HG03460 (cell line): ENCODE results near the gene GRHL3.

Source experiments
- ATAC-seq: cut with Tn5 transposase; IDR thresholded peaks from one replicate; pipeline ENCODE4 v1.9.1; 2021; ENCODE audit not compliant: unreplicated experiment

Gene GRHL3

DNA sequence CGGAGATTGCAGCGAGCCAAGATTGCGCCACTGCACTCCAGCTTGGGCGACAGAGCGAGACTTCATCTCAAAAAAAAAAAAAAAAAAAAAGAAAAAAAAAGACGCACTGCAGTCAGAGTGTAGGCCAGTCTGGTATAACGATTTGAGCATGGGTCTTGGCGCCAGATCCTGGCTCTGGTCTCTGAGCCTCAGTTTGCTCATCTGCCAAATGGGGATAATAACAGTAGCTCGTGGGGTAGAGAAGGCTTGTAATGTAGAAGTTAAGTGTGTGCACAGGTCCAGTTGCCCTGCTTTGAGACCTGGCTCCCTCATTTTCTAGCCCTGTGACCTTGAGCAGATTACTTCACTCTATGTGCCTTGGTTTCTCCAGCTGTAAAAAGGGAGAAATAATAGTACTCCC, 26.3 kb upstream of the GRHL3 start:
- ATAC-seq: no peak

DNA sequence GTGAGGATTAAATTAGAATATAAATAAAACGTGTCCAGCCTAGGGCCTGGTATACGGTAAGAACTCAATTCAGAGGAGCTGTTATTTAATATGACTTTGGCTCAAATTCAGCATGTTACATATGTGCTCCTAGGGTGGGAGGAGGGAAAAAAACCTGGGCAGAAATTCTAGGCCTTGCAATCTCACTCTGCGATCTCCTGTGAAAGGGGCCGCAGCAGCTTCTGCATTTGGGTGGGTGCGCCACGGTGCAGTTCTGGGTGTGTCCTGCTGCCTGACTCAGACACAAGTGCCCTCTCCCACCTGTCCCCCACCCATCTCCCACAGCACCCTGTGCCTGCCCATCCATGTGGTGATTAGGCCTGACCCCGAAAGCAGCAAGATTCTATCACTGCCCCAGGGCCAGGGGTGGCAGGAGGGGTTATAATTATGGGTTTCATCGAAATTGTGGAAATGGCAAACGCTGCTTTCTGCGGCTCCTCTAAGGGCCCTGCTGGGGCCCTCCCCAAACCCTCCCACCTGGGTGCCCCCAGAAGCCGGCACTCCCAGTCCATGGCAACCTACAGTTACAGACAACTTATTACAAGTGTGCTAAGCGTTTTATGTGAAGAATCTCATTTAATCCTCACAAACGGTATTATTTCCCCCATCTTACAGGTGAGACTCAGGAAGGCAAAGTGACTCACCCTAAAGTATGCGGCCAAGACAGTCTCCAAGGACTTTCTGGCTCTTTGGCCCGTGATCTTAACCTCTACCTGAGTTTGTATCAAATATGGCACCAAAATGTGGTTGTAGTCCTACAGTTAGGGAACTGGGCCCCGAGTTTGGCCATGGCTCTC, 25.5 kb upstream of the GRHL3 start:
- no peak for ATAC-seq

DNA sequence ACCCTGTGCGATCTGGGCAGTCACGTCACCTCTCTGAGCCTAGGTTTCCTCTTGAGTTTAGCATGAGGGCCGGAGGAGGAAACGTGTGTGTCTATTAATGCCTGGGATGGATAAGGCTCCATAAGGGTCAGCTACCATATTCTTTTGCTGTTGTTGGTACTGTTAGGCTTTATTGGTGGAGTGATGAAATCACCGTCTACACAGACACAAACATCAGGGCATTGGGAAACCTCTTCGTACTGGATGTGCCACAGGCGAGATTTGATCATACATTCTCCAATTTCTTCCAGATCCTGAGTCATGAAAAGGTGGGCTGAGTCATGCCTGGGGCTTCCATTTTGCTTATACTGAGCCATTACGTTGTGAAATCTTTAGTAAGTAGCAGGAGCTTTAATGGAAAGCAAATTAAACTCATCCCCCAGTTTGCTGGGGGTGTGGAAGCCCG, 24.9 kb upstream of the GRHL3 start:
- ATAC-seq: no peak

DNA sequence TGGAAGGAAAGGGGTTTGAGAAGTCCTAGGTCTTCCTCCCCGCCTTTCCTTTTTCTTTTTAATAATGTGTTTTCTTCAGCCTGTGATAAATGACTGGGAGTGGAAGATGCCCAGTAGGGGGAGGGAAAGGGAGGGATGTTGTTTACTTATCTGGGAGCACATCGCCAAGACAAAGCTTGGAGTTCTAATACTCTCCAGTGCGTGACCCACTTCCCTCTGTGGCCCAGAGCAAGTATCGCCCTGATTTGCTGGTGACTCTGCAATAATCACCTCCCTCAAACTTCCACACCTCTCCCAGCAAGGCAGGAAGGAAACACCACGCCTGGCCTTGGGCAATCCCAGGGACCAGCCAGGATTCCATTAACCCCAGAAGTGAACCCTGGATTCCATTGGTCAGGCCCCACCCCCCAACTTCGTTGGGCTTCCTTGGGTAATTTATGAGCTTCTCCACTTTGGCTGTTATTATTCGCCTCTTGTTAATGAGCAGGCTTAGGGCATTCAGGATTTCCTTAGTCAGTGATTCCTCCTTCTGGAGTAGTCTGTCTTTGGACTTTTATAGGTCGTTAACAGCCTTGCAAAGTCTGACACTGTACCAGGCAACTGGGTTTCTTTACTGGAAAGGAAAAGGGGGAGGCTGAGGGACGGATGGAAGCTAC, 24.3 kb upstream of the GRHL3 start:
- no peak for ATAC-seq

DNA sequence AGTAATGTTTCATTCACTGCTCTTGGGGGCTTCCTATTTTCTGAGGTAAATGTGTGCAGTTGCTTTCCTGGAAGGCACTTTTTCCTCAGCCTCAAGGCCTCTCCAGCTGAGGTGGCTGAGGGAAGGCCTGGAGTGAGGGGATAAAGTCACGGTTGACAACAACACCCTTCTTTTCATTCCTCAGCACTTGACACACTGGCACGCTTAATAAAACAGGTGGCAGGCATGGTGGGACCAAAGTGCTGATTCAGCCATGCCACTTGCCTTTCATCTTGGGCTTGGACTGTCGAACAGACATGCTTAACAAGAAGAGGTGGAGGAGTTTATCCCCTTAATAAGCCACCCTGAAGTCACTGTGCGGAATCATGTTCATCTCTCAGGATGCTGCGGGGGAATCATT, 23.6 kb upstream of the GRHL3 start:
- no peak for ATAC-seq

DNA sequence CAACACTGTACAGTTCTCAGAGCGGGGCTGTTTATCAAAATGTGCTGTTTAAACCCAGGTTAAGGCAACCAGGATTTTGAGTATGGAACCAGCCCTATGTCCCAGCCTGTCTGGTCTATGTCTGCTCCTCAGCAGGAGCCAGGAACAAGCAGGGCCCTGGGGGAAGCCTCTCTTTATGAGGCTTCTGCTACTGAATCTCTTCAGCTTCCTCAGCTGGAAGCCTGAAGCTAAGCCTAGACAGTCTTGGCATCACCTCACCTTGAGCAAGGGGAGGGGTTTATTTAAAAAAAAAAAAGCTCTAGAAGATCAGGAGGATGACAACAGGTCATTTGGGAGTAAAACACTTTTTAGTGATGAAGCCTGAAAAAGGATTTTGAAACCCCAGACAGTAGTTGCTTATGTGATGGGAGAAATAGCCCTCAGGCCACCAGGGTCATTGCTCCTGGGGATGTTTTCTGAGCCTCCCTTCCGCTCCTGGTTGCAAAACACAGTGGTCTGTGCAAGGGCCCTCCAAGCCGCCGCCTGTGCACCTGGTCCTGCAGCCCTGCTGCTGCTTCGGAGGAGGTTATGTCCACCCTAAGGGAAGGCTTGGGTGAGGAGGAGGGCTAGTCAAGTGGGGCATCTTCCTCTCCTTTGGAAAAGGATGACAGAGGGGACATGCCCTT, 21.8 kb upstream of the GRHL3 start:
- ATAC-seq: no peak

DNA sequence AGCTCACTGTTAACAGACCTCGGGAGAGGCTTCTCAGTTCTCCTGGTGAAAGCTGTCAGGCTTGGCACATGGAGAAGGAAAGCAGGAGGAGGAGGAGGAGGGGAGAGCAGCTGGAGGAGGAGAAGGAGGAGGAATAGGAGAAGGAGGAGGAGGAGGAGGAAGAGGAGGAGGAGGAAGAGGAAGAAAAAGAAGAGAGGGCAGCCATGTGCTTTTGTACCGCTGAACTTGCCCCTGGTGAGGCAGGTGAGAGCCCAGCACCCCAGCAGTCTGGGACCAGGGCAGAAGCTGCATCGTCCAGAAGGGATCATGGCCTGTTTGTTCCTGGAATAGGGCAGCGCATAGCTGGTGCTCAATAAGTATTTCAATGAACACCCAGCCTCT, 21.3 kb upstream of the GRHL3 start:
- no peak for ATAC-seq

DNA sequence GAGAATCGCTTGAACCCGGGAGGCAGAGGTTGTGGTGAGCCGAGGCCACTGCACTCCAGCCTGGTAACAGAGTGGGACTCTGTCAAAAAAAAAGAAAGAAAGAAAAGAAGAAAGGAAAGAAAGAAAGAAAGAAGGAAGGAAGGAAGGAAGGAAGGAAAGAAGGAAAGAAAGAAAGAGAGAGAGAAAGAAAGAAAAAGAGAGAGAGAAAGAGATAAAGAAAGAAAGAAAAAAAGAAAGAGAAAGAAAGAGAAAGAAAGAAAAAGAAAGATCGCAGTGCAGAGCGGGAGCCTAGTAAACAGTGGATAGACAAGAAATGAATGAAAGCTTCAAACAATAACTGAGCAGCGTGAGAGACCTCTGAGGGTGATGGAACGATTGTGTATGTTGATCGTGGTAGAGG, 20.6 kb upstream of the GRHL3 start:
- no peak for ATAC-seq

DNA sequence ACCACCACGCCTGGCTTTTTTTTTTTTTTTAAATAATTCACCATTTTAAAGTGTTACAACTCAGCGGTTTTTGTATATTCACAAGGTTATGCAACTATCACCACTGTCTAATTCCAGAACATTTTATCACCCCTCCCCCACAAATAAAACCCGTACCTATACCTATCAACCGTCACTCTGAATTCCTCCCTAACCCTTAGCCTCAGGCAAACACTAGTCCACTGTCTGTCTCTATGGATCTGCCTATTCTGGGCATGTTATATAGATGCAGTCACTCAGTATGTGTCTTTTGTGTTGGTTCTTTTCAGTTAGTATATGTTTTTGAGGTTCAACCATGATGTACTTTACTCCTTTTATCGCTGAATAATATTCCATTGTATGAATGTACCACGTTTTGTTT, 19.3 kb upstream of the GRHL3 start:
- no peak for ATAC-seq

DNA sequence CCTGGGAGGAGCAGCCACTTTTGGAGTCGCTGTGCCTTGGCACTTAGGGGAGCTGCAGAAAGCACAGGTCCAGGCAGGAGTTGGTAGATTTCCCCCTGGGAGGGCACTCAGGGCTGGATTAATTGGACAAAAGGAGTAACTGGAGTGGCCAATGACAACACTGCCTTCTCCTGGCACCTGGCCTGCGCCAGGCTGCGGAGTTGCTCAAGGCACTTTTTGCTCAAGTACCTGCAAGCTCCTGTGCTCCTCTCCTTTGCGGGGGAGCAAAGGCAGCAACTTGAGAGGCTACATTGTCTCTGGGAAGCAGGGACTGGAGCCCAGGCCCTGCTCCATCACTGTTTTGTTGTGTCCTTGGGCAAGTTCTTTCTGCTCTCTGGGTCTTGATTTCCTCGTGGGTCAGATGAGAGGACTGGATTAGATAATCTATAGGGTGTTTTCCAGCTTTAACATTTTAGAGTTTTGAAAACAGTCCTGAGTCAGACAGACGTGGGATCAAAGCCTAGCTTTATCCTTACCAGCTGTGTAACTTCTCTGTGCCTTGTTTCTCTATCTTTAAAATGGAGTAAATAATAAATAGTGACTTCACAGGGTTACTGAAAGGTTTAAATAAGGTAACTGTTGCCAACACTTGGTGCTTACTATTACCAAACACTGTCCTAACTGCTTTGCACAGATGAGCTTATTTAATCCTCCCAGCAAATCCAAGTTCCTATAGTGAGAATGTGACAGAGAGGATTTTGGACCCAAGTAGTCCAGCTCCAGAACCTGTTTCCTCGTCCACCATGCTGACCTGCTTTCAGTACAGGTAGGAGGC, 18.0 kb upstream of the GRHL3 start:
- no peak for ATAC-seq

DNA sequence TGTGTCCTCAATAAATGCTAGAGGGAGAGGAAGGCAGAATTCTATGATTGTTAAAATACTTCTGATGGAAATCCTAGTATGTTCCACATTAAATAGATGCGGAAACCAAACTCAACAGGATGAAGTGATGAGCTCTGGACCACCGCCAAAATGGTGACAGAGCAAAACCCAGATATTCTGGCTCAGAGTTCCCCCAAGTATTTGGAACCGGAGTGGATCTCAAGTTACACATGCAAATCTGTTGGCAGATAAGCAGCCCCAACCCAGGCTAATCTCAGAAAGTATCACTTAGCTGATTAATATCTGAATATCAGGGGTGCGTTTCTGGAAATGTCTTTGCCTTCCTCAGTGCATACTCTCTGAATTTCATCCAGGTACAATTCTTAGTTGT, 17.4 kb upstream of the GRHL3 start:
- no peak for ATAC-seq

DNA sequence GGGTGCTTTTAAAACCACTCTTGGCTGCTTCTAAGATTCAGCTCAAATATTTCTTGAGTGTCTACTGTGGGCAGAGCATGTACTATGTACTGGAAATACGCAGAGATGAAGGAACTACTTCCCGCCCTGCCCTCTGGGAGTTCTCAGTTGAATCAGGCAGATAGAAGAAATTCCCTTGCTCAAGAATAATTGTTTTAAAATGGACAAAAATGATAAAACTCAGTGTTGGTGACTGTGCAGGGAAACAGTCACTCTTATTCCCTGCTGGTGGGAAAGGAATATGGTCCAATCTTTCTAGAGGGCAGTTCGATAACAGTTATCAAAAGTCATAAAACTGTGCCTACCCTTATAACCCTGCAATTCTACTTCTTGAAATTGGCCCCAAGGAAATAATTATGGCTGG, 16.9 kb upstream of the GRHL3 start:
- ATAC-seq: no peak

DNA sequence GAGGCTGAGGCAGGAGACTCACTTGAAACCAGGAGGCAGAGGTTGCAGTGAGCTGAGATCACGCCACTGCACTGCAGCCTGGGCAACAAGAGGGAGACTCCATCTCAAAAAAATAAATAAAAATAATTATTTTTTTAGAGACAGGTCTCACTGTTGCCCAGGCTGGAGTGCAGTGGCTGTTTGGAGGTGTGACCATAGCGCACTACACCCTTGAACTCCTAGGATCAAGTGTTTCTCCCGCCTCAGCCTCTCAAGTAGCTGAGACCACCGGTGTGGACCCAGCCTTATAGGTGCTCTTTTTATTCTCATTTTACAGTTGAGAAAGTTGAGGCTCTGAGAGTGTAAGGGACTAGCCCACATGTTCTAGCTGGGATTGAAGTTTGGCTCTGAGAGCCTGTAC, 15.6 kb upstream of the GRHL3 start:
- ATAC-seq: no peak

DNA sequence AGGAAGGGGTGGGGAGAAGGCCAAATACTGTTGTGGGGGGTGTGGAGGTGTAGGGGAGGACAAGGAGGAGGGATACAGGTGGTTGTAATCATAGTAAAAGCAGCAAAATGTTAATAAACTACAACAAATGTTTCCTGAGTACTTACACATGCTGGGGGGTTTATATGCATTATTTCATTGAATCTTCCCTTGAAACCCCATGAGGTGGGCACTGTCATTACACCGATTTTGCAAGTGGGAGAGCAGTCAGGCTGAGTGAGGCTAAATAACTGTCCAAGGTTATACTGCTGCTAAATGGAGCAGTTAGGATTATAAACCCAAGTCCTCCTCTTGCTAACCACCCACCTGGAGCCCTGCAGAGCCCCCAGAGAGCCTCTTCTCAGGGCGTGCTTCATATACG, 14.4 kb upstream of the GRHL3 start:
- no peak for ATAC-seq

DNA sequence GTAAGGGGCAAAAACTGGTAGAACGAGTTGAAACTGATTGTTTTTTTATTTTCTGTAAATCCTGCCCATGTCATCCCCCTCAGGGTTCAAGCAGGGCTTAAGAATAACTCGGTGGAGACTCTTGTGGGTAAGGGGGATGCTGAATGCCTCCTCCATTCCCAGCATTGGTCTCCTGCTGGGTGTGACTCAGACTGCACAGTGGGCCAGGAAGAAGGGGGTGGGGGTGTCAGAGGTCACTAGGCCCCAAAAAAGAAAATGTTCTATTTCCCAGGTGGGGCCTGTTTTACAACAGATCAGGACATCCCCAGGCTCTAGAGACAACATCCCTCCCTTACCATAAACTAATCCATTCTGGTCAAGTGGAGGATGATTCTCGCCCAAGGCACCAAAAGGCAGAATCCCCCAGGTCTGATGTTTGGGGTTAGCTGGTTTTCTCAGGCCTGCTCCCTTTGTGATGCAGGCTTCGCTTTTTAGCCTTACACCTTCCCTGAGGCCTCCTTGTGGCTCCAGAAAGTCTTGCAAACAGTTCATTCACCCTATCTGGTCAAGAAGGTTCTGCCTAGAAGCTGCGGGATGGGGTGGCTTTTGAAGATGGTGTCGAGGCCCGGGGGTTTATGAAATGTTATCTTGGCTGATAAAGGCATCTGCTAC, 10.7 kb upstream of the GRHL3 start:
- ATAC-seq: no peak

DNA sequence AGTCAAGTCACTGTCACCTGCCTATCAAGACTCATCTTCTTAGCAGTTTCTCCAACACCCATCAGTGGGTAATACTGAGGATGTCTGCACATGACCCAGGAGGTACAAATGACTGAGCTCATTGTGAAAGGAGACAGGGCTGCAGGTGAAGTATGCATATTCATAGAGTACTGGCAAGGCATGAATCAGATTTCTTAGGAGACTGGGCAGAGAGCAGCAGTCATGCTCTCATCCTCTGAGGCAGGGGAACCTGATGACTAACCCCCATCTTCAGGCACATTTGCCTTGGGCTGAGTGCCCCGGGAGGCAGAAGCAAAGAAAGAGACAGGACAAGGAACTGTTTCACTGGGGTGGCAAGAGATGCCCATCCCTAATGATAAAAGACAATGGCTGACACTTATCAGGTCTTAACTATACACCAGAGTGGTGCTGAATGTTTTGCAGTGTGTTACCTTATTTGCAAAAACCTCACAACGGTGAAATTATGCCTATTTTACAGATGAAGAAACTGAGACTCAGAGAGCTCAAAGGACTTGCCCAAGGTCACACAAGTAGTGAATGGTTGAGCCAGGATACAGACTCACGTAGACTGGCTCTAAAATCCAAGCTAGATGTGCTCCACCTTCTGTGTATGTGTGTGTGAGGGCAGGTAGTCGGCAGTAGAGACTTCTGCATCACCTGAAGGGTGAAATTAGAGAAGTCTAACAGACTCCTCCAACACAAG, 9.2 kb upstream of the GRHL3 start:
- no peak for ATAC-seq

DNA sequence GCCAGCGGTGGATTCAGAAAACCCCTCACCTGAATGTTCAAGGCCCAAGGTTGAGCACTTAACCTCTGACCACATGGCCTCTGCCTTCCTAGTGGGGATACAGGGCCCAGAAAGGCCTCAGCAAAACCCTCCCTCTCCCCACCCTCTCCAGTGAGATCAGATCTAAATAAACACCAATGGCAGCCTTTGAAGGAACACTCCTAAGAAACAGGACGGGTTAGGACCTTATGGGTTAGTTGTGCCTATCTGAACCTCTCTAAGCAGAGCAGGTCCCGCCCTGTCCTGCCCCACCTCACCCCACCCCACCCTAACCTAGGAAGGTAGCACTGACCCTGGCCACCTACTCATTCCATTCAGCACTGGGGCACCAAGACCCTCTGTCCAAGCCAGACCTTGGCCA, 7.9 kb upstream of the GRHL3 start:
- ATAC-seq: no peak

DNA sequence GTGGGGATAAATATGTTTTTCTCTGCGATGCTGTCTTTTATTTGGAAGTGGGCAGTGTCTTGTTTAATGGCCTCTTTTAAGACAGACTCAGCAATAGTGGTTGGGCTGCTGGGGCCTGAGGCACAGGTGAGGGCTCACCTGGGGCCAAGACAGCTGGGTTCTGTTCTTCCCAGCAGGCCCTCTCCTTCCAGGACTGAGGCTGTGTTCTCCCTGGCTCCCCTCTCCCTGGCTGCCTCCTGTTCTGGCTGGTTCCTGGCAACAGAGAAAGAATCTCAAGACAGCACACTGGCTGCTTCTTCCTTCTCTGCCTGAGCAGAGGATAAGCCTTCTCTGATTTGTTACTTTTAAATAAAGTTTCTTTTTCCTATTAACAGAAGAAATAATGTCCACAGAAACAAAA, 7.4 kb upstream of the GRHL3 start:
- no peak for ATAC-seq

DNA sequence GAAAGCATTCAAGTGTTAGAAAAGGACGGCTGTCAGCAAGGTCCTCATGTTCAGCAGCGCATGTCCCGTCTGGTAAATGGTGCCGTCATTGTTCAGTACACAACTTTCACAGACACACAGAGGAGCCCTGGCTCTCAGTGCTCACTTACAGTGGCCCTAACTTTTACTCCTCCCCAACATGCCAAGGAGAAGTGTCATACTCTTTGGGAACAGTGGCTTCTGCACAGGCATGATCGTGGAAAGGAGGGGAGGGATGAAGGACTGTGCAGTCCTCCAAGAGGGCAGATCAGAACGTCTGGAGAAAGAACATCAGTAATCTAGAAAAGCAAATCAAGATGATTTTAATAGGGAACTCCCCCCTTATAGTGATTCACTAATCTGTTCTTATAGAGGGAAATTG, 3.8 kb upstream of the GRHL3 start:
- no peak for ATAC-seq

DNA sequence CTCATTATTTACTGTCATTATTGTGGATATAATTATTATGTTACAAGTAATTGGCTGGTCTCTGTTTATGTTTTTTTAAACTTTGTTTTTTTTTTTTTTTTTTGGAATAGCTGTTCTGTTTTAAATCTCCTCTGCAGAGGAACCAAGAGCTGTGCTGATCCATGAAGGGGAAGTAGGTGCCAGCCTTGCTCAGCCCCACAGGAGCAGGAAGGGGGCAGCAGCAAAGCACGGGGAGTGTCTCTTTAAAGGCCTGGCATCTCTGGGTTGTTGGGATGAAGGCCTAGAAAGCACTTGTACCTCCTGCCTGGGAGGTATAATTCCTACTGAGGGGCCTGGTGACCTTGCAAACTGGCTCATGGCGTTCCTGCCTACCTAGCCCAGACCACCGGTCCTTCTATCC, 2.5 kb upstream of the GRHL3 start:
- ATAC-seq: no peak
